Vagina (tissue), 2 donors: ENCODE measurements around the gene MDM1.

ENCODE experiments used
- CTCF ChIP-seq, 3 experiments: fragments of 450-650 bp in 2 of 3; fragments of 200-600 bp in 1 of 3; sonication (generic) in 1 of 3; IDR thresholded peaks; one replicate each; pipeline ENCODE4 v1.5.1; 2017 to 2019; ENCODE audit warnings: antibody characterized with exemption in 3 of 3, mild to moderate bottlenecking in 2 of 3, moderate library complexity in 2 of 3
- POLR2A ChIP-seq, 2 donors: fragments of 450-650 bp; IDR thresholded peaks; one replicate each; pipeline ENCODE4 v1.6.1; 2017; ENCODE audit warnings: antibody characterized with exemption in 2 of 2, mild to moderate bottlenecking in 2 of 2, moderate library complexity in 2 of 2
- POLR2AphosphoS5 ChIP-seq, 2 donors: sonication (generic); formaldehyde crosslinking; IDR thresholded peaks; one replicate each; pipeline ENCODE4 v1.9.0; 2017; ENCODE audit warnings: antibody characterized with exemption in 2 of 2, mild to moderate bottlenecking in 2 of 2, low read depth in 1 of 2; ENCODE audit not compliant: insufficient read depth in 1 of 2

DNA sequence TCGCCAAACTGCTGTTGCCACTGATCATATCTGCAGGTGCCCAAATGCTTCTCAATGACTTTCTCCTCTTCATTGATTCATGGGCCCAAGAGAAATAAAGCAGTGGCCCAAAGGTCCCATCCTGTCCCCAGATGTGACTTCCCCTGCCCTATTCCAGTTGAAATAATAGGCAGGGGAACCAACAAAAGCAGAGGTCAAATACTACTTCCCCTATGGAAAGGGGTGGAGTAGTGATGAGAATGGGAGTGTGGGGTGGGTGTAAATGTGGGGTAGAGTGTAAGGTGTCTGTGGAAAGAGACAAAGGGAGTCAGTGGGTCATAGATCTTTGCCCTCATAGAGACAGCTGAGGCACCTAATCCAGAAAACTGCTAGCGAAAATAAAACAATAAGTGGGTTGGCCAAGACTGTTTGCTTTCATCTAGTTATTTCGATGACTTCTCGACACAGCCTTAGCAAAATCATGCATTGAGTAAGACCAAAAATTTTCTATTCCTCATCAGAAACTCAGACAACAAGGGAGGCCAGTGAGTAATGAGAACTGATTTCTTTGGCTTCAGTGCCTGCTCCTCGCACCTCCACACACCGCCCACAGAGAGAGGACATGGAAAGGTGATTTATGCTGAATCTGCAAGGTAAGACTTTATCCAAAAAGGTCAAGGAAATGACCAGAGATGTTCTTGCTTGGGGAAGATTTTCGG is 67.9 kb downstream of the MDM1 start:
- TF ChIP-seq CTCF (IDR thresholded peaks at IDR 0.05) (no peak), POLR2A (IDR thresholded peaks at IDR 0.05) (no peak), POLR2AphosphoS5 (IDR thresholded peaks at IDR 0.05; ENCODE audit: insufficient read depth in 1 of 2, low read depth in 1 of 2) (no peak)
